TTC549 (cell line): Measurements from ENCODE around the gene C9.
"Not testable (repeated sequence)": the region's sequence is repeated elsewhere in the genome, so short reads cannot be mapped to it uniquely, and the experiment has no call there.

Experiments used
- FAIRE-seq: peaks from 2 replicates; lab custom pipeline; 2012; peaks lifted over from hg19 to GRCh38; lab: Jason Lieb, UNC

C9 gene

DNA sequence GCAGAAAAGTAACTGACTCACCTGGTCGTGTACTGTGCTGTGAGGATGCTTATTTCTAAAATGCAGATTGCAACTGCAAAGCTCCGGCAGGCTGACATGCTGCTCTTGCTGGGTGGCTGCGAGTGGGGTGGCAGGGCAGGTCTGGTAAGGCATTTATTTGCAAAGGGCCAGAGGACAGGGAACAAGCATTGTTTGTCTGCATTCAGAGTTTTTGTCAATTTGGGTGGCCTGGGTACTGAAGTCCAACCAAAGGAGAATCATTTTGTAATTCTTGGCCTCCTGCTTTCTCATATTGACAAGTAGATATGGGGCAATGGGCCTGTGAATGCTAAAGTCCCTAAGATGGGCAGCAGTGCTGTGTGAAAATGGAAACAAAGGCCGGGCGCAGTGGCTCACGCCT, at the start of gene C9:
Gene C9 (minus strand): TSS at position 129 of the 400 bp plus-strand sequence. CDS start 31 bp downstream, at position 98.
- no peak for FAIRE-seq

DNA sequence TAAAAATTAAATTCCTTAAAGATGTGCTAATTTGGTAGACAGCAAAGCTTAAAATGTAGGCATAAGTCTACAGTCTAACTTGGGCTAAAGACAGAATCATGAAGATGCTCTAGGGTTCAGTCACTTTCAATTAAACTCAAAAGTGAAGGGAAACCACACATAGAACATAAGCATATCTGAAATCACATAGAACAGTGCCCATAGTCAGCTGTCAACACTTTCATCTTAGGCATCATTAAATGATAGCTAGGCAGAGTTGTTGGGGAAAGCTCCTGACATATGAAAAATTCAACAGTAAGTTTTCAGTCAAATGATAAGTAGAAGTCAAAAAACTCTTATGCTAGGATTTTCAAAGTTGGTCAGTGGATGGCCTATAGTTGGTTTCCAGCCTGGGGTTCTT, 49.5 kb upstream of the C9 start:
- no peak for FAIRE-seq

DNA sequence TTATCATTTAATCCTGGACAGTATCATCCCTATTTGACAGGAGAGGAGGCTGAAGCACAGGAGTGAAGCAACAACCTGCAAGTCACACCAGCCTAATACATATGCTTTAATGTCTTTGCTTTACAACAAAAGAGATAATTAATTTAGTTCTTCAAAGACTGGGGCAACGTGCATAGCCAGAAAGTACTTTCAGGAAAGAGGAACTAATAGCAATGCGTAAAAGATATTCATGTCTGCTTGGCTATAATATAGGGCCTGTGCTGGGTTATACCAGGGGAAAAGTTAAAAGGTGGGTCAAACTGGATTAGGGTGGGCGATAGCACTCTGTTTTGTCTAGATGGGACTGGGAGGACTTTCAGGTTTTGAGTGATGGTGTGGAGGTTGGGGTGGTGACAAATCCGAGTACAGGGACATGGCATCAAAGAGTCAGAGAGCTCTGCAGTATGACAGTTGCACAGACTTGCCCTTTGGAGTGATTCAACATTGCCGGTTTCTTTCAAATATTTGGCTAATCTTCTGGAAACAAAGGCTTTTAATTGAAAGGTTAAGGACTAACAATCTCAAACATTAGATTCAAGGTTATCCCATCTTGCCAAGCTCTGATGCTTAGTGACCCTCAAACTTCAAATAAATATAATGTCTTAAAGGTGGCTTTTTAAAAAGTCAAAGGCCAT, 48.6 kb upstream of the C9 start:
- FAIRE-seq = no peak

DNA sequence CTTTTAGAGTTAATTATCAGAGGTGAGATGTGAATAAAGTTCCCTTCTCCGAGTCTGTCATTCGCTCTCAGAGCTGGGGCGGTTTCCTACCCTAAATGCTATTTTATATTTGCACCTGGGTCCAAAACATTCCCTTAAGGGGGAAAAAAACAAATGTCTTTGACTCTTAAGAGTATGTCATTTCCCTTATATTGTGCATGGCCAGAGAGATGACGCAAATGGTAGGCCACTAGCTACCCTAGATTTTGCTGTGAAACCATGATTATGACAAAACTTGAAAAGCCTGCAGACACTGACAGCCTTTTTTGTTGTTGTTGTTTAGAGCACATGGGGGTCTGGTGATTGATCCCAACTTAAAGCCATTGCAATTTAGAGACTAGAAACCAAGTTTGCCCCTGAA, 47.7 kb upstream of the C9 start:
- no peak for FAIRE-seq

DNA sequence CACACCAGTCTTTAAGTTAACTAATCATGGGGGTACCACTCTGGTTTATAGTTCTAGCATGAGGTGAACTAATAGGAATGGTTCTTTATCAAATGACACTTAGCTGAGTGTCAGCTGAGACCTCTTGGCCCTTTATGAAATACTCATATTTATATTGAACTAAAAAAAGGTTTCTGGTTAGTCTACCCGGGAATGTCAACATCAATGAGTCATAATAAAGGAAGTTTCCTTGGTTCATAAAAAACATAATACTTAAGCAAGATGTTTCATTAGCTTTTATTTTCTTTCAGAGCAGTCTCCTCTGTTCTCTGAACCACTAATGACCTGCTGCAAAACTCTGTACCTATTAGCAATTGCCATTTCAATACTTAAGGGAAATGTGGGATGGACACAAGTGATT, 46.8 kb upstream of the C9 start:
- no peak for FAIRE-seq

DNA sequence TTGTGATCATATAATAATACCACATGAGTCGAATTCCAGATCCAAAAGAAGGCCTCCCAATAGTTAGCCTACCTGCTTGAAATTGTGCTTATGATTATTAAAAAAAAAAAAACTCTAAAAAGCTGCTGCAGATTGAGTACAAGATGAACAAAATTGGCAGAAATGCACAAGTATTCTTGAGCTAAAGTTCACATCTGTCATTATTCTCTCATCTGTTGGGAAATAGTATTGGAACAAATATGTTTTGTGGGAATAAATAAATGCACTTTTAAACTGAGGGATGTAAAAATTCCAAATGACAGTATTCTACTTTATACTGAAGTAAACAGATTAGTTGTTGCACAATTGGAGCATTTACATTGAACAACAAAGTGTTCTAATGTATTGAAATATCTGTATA, 44.7 kb upstream of the C9 start:
- FAIRE-seq = no peak

DNA sequence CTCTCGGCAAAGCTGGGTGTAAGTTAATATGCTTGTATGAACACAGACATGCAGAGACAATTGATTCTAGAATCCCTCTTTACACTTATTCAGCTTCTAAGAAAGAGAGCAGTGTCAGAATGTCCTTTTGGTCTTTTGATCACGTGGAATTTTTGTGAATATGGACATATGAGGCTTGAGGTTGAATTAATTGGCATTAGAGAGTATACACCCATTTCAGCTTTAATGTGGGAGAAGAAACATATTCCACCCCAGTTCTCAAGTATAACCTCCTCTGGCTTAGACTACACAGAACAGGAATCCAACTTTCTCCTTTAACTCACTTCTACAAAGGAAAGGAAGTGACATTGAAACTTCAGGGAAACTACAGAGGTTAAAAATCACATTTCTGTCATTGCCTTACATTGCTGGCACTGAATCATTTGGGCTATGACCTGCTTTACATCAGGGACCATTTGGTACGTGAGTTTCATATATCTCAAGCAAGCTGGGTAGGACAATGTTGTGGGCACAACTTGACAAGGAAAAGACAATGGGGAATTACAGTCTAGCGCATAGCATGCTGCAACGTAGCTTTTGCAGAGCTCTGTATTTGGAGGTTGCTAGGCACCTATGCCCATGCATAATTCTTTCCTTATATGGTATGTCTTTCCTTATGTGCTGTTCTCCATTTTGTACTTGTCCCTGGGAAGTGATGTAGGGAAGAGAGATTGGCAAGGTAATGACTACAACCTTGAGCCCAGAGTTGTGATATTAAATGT, 41.0 kb upstream of the C9 start:
- no peak for FAIRE-seq

DNA sequence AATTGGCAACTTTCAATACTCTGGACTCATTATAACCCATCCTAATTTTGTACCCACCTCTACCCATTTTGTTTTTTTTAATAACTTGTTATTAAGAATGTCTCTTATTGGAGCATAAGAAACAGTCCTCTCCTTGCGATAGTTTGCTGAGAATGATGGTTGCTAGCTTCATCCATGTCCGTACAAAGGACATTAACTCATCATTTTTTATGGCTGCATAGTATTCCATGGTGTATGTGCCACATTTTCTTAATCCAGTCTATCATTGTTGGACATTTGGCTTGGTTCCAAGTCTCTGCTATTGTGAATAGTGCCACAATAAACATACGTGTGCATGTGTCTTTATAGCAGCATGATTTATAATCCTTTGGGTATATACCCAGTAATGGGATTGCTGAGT, 39.5 kb upstream of the C9 start:
- not testable (repeated sequence) for FAIRE-seq

DNA sequence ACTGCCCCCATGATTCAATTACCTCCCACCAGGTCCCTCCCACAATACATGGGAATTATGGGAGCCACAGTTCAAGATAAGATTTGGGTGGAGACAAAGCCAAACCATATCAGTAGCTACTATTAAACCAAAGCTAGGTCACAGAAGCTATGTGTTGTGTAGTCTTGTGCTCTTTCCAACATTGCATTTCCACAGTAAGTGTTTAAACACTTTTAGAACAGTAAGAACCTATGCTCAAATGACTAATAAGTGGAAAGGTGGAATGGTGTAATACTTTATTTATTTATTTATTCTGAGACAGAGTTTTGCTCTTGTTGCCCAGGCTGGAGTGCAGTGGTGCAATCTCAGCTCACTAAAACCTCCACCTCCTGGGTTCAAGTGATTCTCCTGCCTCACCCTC, 37.8 kb upstream of the C9 start:
- not testable (repeated sequence) for FAIRE-seq

DNA sequence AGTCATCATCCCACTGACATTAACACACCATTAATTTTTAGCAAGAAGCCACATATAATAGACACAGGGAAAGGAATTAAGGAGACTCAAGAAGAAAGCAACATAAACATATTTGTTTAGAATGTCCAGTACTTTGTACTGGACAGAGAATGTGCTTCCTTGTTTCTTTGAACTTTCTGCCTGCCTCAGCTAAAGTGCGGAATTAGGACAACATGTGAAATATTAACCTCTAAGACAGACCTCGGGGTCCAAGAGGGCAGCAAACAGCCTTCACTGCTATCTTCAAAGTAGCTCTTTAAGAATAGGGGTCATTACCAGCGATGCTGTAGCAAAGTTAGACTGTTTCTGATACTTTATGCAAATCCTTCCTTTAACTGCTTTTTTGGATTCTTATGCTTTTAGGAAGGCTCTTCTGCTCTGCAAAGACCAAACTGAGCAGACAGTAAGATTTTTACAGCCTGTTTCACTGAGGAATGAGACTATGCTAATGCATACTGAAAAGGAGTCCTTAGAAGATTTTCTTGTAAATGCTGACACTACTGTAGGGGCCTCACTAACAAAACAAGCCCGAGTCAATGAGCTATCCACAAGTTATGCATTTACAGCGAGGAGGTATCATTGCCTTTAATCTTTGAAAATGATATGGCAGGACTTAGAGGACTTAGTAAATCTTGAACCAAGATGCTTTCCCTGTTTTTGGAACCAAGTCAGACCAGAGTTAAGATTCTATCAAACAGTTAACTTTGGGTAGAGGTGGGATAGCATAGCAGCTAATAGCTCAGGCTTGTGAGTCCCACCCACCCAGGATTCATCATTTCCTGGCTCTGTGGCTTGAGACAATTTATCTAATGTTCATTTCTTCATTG, 36.7 kb upstream of the C9 start:
- FAIRE-seq = no peak

DNA sequence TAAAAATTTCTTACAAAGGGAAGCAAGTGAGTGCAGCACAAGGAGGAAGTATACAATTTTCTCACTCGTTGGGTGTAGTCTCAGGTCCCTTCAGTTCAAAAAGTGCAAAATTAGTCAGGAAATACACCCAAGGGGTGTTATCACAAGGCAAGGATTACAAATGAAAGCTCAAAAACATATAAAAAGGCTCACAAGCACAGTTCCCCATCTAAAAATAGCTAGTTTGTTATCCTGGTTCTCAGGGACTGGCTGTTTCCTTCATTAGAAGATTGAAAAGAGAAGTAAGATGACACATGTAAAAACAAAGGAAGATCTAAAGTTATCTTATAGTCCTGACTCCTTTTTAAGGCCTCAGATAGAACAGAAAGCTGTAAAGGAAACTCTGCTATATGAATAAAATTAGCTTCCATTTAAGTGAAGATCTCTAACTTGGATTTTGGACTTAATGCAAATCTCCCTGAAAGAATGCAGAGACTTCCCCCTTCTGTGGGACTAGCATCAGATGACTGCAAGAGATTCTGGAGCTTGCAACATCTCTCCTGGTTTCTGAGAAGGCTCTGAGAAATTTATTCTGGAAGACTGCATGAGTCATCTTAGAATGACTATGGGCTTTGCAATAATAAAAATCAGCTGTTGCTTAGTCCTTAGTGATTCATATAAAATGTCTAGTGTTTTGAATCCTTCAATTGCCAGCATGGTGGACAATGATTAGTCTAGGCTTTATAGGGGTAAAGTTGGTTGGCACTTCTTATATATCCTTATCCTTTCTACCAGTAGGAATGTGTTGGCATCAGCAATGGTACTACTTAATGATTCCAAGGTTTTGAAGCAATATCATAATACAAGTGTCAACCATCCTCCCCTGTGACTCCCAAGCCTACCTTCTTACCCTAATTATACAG, 35.1 kb upstream of the C9 start:
- no peak for FAIRE-seq

DNA sequence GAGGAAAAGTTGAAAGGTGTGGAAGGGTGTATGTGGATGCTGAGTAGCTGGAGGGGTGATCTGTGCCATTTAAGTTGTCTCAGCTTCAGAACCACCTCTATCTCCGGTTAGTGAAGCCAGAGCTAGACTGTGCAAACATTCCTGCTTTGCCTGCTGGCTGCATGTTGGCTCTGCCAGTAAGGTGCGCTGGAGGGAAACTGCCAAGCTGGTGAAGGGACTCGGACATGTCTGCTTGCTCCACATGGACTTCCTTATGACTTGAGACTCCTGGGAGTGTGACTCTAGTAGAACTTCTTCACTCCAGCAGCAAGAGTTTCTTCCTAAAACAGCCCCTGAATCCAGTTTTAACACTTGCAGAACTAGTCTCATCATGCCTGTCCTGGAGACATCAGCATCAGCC, 32.5 kb upstream of the C9 start:
- FAIRE-seq = no peak

DNA sequence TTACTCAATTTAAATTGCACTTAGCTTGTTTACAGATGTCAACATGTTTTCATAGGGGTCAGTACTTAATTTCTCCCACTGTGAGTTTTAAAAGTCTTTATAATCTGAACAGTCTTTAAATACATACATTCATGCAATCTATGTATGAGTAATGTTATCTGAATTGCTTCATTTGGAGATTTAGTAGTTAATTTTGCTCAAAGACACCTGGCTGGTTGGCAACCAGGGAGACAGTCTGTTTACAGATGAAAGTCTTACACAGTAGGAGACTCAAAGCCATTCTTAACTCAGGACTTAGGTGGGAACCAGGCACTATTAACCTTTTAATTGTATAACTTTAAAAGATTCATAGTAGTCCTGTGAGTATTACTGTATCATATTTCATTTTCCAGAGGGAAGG, 31.2 kb upstream of the C9 start:
- FAIRE-seq = no peak

DNA sequence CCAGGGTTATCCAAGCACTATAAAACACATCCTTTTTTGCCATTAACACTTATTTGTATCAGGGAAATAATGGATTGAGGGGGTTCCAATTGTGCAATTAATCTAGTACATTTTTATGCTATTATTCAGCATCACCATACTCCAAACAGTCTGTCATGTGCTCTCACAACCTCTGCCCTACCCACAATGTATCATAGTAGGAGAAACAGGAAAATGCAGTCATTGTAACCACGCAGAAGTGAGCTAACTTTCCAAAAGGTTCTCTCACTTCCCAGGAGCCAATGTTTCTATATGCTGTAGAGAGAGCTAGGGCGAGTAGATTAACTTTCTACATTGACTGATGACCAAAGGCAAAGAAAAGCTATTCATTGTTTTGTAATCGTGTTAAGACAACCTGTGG, 30.7 kb upstream of the C9 start:
- no peak for FAIRE-seq

DNA sequence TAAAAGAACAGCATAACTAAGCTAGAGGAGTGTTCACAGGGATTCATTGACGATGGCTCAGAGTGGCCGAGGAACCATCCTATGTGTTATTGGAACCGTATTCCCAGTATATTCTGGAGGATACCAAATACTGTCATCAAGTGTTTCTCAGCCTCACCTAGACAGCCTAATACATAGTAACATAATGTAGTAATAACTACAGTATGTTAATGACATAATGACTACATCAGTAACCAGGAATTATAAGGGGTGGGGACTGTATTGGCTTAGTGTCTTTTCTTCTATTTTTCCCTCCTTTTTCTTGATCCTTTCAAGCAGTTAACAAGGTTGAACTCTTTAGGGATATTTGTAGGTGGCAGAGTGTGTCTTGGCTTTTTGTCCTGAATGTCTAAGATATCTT, 26.6 kb upstream of the C9 start:
- FAIRE-seq = no peak

DNA sequence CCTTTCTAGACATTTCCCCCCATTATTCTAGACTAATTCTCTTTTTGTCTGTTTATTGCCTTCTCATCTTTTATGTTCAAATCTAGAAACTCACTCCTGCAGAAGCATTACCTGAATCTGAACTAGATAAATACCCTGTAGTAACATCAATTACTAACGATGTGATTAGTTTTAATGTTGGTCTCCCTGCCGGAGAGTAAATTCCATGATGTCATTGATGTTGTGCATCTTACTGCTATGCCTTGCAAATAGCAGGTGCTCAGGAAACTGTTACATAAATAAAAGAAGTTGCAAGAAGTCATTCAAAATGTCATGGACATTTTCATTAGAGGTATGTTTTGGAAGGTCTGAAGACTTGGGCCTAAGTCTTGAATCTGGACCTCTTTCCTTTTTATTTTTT, 23.0 kb upstream of the C9 start:
- no peak for FAIRE-seq

DNA sequence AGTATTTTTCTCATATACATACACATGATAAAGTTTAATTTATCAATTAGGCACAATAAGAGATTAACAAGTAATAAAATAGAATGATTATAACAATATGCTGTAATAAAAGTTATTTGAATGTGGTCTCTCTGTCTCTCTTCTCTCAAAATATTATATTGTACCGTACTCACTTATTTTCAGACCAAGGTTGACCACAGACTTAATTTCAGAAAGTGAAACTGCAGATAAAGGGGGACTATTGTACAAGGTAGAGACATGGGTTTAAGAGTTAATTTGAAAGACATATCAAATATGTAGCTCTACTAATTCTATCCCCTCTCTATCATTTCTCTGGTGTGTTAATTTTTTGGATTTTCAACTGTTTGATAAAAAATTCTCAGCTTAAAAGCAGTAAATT, 20.0 kb upstream of the C9 start:
- no peak for FAIRE-seq

DNA sequence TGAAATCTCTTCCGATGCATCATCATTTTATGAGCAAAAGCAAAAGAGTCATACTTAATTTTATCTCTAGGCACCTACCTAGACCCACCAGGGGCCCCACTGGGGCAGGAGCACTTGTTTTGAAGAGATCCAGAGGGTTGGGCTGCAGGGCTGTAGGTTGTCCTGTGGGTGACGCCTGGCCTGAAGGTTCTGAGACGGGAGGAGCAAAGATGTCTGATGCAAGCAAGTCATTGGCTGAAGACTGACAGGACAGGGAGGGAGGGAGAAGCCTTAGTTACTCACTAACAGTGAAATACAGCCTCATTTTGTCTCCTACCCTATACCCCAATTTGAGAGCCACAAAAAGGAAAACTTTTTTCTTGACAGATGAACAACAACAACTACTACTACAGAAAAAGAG, 17.1 kb upstream of the C9 start:
- no peak for FAIRE-seq

DNA sequence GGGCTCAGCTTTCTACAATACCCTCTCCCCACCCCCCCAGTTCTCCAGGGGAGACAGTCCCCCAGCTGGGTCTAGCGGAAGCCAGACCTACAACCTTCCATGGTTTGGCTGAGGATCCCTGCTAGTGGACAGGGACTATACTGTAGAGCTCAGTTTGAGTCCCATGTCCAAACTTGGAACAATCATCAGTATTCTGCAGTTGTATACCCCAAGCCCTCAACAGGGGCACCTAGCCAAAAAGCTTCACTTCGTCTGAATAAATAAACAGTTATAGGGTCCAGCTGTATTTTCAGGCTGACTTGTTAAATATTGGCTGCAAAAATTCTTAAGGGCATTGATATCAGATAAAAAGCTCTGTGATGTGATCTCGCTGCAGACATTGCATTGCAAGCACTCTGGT, 15.4 kb upstream of the C9 start:
- FAIRE-seq = no peak

DNA sequence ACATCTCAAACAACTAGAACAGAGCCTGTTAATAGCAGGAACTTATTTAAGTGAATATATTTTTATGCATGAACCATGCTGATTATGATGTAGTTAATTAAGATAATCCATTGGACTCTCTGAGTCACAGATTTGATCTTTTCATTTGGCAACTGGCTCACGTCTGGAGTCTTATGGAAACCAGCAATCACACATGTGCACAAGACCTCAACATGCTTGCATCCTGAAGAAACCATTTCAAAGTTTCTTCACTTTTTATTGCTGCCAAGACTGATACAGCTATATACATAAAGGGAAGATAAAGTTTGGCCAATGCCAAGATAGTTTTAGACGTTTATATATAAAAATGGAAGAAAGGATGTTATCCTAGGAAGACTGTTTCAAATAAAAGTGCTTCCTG, 13.3 kb upstream of the C9 start:
- FAIRE-seq = no peak

DNA sequence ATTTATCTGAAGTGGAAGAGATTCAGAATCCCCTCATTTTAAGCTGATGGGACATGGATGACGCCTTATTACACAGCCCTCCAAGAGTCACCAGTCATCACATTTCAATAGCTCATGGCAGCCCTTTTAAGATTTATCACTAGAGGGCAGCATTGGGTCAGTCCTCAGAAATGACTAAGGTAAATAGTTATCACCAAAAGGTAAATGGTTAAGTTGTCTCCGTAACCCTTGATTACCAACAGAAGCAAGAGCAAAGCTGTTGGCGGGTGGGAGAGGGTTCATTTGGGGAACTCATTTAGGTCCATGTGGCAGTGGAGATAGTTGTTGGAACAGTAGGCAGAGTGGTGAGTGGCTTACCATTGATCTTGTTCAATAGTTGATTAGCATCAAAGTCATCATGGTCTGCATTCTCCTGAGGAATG, 12.0 kb upstream of the C9 start:
- no peak for FAIRE-seq

DNA sequence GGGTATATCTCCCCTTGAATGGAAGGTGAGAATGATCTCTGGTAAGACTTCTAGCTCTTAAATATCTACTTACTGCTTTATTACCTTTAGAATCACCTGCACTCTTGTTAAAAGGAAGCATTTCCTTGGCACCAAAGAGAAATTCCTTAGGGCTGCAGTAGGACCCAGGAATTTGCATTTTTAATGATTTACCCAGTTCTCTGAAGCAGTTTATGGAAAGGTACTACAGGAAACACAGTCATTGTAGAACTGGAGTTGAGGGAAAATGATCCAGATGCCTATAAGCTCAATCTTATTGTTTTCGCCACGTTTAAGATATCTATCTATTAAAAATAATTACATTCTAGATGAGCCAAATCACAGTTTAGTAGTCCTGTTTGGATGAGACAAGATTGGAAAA, 9.5 kb upstream of the C9 start:
- no peak for FAIRE-seq

DNA sequence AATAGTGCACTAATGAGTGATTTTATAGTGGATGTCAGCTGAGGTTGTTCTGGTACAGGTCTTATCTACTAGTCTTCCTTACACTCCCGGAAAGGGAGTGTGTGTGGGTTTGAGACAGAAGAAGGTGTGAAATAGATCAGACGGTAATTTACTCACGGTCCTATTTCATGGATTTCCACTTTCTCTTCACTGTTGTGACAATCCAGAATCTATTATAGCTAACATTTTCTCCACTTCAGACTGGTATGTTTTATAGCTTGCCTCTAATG, 7.0 kb upstream of the C9 start:
- FAIRE-seq = no peak
